Lung (tissue), 12 donors: ENCODE results near the gene KCNQ4. TPM values are rescaled to one million over a fixed set of nuclear protein-coding genes. Genes with fewer than 3 reads are reported as not detected.

ENCODE experiments used
- ATAC-seq: fragments of 200-7000 bp; cut with Tn5 transposase; one replicate; pipeline ENCODE4 v1.9.1; 2020; ENCODE audit warnings: moderate number of reproducible peaks; ENCODE audit not compliant: insufficient read depth, low FRiP score
- DNase-seq, 3 donors: peaks; one replicate each; pipeline ENCODE4 v3.0.0-alpha.2; 2013 to 2017
- H3K27ac ChIP-seq, 2 donors: one replicate each; pipeline ENCODE4 v1.5.1; 2013; ENCODE audit warnings: mild to moderate bottlenecking in 2 of 2, moderate library complexity in 2 of 2, control low read depth in 1 of 2, inconsistent platforms in 1 of 2, low read depth in 1 of 2, low read length in 1 of 2
- H3K27me3 ChIP-seq, 3 donors: one replicate each; pipeline ENCODE4 v1.5.1; 2013; ENCODE audit warnings: low read length in 2 of 3; ENCODE audit not compliant: control insufficient read depth in 3 of 3, insufficient read depth in 3 of 3
- H3K36me3 ChIP-seq, 4 donors: one replicate each; pipeline ENCODE4 v1.5.1; 2013; ENCODE audit warnings: low read length in 4 of 4, mild to moderate bottlenecking in 1 of 4, moderate library complexity in 1 of 4; ENCODE audit not compliant: control insufficient read depth in 4 of 4, insufficient read depth in 4 of 4
- H3K4me1 ChIP-seq, 5 donors: one replicate each; pipeline ENCODE4 v1.5.1; 2013; ENCODE audit warnings: low read length in 5 of 5, mild to moderate bottlenecking in 2 of 5, moderate library complexity in 1 of 5; ENCODE audit not compliant: control insufficient read depth in 5 of 5, insufficient read depth in 5 of 5
- H3K4me3 ChIP-seq: one replicate; pipeline ENCODE4 v1.5.1; 2013; ENCODE audit warnings: mild to moderate bottlenecking, control low read depth, moderate library complexity
- H3K9ac ChIP-seq, 2 donors: one replicate each; pipeline ENCODE4 v1.5.1; 2013; ENCODE audit warnings: low read length in 2 of 2, control low read depth in 1 of 2; ENCODE audit not compliant: insufficient read depth in 1 of 2
- H3K9me3 ChIP-seq, 4 donors: one replicate each; pipeline ENCODE4 v1.5.1; 2013; ENCODE audit warnings: low read length in 3 of 4, mild to moderate bottlenecking in 1 of 4, moderate library complexity in 1 of 4; ENCODE audit not compliant: control insufficient read depth in 4 of 4, insufficient read depth in 3 of 4
- WGBS, 2 donors: extraction: QIAGEN DNeasy Blood & Tissue Kit; methylation state at CpG; one replicate each; pipeline ENCODE4 v1.1.7; 2013; 5-methylcytosine and 5-hydroxymethylcytosine counted together
- polyA plus RNA-seq, 2 donors: library from polyadenylated mRNA; stranded (reverse); fragments of 200-250 nt; gene quantifications; one replicate each; pipeline ENCODE4 v1.2.1, GENCODE V29; 2013
- total RNA-seq, 2 donors: library from RNA; depleted of rRNA in 1 of 2; stranded (reverse); fragments of >200 nt in 1 of 2; gene quantifications; one replicate each; pipeline ENCODE4 v1.2.1, GENCODE V29; 2014 to 2021
- TF ChIP-seq, protein P1 (sequence below): IDR thresholded peaks from 2 replicates; pipeline ENCODE4 v1.5.1; 2012; ENCODE audit warnings: mild to moderate bottlenecking; ENCODE audit errors: control extremely low read depth, extremely low read depth
- donor health status: control.
- donor health status: control.
- donor health status: Bipolar disorder and iron deficiency.
- donor health status: healthy.
- donor health status: DM: yes; HTN: yes; CAD: no.

KCNQ4 gene
- total and polyA plus RNA-seq, 4 donors: 0.54 to 0.98 (median 0.59) TPM

DNA sequence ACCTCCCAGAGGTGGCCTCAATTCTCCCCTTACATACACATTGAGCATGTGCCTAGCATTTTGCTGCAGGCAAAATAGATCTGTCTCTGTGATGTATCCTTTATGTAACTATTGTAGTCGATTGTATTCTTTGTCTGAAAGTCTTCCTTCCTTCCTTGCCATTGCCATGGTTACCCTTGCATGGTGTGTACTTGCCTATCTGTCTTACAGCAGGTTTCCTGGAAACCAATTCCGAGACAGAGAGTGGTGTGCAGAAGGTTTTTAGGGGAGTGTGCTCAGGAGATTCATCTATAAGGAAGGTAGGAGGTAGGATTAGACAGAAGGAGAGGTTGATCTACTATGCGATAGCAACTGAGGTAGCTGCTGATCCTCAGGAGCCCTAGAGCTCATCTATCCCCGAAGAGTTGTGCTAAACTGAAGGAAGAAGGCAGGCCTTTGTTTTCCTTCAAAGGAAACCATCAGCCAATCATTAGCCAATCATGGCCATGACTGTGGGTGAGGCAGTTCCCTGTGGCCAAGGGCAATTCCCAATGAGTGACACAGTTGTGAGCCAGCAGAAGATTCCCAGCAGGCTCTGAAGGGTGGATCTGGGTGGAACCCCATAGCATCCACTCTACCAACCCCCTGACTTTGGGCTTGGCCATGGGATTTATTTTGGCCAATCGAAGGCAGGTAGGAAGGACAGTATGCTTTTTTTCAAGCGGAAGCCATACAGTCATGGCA is 63.6 kb downstream of the KCNQ4 start:
- no peak overlapping the region for H3K9ac ChIP-seq
- no peak overlapping the region for H3K27ac ChIP-seq
- no peak for ATAC-seq
- WGBS, 2 donors: 72 to 82% methylated on average over 6 of the region's 6 CpGs
- no peak overlapping the region for H3K4me3 ChIP-seq
- H3K27me3 ChIP-seq: no peaks in the 10 kb centered on the region
- no peaks in the 10 kb centered on the region for H3K36me3 ChIP-seq
- H3K9me3 ChIP-seq: peaks cover 0 to 4% (median 0%) of the 10 kb centered on the region in 4 donors
- DNase-seq: no peak
- TF ChIP-seq, protein P1, sequence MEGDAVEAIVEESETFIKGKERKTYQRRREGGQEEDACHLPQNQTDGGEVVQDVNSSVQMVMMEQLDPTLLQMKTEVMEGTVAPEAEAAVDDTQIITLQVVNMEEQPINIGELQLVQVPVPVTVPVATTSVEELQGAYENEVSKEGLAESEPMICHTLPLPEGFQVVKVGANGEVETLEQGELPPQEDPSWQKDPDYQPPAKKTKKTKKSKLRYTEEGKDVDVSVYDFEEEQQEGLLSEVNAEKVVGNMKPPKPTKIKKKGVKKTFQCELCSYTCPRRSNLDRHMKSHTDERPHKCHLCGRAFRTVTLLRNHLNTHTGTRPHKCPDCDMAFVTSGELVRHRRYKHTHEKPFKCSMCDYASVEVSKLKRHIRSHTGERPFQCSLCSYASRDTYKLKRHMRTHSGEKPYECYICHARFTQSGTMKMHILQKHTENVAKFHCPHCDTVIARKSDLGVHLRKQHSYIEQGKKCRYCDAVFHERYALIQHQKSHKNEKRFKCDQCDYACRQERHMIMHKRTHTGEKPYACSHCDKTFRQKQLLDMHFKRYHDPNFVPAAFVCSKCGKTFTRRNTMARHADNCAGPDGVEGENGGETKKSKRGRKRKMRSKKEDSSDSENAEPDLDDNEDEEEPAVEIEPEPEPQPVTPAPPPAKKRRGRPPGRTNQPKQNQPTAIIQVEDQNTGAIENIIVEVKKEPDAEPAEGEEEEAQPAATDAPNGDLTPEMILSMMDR: no peak
- H3K4me1 ChIP-seq: no peaks in the 10 kb centered on the region

DNA sequence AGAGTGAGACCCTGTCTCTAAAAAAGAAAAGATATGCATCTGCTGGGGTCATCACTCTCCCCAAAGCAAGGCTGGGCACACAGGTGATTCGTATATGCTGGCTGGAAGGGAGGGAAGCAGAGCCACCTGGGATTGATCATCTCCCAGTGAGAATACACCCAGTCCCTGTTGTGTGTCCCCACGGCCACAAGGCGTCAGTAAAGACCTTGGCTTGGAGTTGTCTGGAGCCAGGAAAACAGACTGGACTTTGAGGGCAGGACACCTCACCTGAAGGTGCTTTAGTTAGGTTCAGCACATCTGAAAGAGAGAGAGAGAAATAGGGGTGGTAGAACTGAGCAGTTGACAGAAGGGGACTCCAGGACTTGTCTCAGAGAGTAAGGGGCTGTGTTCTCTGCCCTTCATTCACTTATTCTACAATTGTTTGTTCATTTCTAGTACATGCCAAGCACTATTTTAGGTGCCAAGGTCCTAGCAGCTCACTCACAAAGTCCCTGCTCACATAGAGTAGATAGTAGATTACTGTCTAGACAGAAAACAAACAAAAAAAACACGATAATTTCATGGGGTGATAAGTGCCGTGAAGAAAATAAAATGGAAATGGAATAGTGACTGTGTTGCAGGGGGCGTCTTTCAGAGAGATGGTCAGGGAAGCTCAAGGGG is 65.1 kb downstream of the KCNQ4 start:
- H3K4me1 ChIP-seq: peaks cover 0 to 6% (median 0%) of the 10 kb centered on the region in 5 donors
- H3K36me3 ChIP-seq: no peaks in the 10 kb centered on the region
- H3K9ac ChIP-seq: no peak overlapping the region
- 56 to 72% methylated on average over 6 of the region's 6 CpGs for WGBS, 2 donors
- no peak overlapping the region for H3K4me3 ChIP-seq
- H3K27ac ChIP-seq: no peak overlapping the region
- H3K27me3 ChIP-seq: no peaks in the 10 kb centered on the region
- ATAC-seq (peak; percentile 73), DNase-seq (peak; percentile 51 to 67 (median 65))
- TF ChIP-seq, protein P1: peak; percentile 87
- no peaks in the 10 kb centered on the region for H3K9me3 ChIP-seq

DNA sequence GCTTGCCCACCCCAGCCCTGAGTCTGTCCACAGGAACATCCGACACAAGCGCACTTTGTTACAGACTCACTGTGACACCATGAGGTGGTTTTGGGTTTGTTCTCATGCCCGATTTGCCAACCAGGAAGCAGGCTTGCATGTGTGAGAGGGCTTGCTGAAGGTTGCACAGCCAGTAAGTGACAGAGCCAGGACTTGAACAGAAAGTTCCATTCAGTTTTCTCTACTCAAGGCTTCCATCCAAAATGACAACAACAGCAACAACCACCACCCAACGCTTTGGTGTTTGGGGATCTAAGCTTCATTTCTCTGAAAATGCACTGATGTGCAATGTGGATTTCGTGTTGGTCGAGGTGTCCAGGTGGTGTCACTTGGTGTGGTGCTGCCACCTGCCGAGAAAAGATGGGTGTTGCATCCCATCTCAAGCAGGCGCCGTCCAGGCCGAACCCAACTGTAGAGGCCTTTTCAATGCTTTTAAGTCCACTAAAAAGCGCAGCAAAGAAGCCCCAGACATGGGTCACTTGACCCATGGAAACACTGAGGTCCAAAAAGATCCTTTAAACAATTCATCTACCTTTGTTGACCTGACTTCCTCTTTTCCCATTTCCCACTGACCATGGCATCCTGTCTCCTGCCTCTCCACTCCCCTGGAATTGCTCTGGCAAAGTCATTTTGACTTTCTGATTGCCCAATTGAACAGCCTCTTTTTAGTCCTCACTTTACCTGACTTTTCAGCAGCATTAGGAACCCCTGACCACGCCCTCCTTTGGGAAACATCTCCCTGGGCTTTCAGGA is 66.4 kb downstream of the KCNQ4 start:
- H3K4me3 ChIP-seq: no peak overlapping the region
- H3K27ac ChIP-seq: no peak overlapping the region
- no peak overlapping the region for H3K9ac ChIP-seq
- H3K36me3 ChIP-seq: no peaks in the 10 kb centered on the region
- H3K9me3 ChIP-seq: no peaks in the 10 kb centered on the region
- TF ChIP-seq, protein P1: peak; percentile 80
- 18% methylated on average over 12 of the region's 12 CpGs for WGBS, 2 donors
- H3K27me3 ChIP-seq: no peaks in the 10 kb centered on the region
- peak; percentile 70 to 80 (median 74) for DNase-seq
- ATAC-seq: peak; percentile 91
- H3K4me1 ChIP-seq: peaks cover 0 to 8% (median 0%) of the 10 kb centered on the region in 5 donors
